ENCODE data around the gene RERE.
"Not testable (repeated sequence)": the region's sequence is repeated elsewhere in the genome, so short reads cannot be mapped to it uniquely, and the experiment has no call there.

Gene RERE

DNA sequence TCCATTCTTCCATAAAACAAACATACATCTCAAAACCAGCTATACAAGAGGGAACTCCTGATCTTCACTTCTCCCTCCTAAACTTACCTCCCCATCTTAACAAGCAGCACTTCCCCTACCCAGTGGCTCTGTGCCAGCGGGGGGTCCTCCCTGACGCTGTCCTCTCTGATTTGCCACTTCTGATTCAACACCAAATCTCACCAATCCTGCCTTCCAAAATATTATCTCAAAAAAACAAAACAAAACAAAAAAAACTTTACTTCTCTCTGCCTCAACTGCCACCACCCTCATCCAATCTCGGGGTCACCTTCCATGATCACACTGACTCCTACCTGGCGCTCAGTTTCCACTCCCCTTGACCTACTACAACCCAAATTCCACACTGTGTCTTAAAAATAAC, 426.7 kb downstream of the RERE start:
- no peak overlapping the region for H3K9ac ChIP-seq (ENCODE audit: low read length)
- peaks cover 50% of the 10 kb centered on the region for H3K4me1 ChIP-seq (ENCODE audit: insufficient read depth, low read length)
- H3K27me3 ChIP-seq (ENCODE audit: control insufficient read depth in 1 of 2, insufficient read depth in 2 of 2, low read length in 2 of 2) = no peaks in the 10 kb centered on the region
- no peaks in the 10 kb centered on the region for H3K9me3 ChIP-seq (ENCODE audit: low read length)
- peaks cover 13% of the 10 kb centered on the region for H3K36me3 ChIP-seq (ENCODE audit: insufficient read depth, low read length)
- H3K27ac ChIP-seq (ENCODE audit: low read depth, low read length) = no peak overlapping the region
- no peak overlapping the region for H3K4me3 ChIP-seq (ENCODE audit: low read depth in 1 of 2, low read length in 2 of 2)

DNA sequence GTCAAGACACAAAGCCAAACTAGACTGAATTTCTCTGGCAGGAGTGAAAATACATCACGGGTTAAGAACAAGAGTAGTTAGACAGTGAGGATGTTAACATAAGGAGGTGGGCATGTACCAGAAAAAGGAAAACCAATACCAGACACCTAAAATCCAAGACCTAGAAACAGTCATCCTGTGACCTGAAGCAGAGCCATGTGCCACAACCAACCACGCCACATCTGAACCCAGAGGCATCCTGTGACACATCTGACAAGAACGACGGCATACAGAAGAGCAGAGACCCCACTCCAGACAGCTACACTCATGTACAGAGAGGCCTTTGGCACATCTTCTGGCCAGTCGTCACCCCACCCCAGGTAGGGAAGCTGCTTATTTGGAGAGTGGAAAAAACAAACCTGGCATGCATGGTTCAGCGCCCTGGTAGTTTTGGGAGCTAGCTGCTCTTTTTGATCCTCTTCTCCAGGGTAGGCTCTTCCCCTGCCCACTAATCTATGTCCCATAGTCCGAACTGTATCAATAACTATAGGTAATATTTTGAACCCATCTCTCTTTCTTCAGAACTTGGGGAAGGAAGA, 427.4 kb downstream of the RERE start:
- no peaks in the 10 kb centered on the region for H3K27me3 ChIP-seq (ENCODE audit: control insufficient read depth in 1 of 2, insufficient read depth in 2 of 2, low read length in 2 of 2)
- H3K27ac ChIP-seq (ENCODE audit: low read depth, low read length) = no peak overlapping the region
- H3K36me3 ChIP-seq (ENCODE audit: insufficient read depth, low read length) = peaks cover 13% of the 10 kb centered on the region
- H3K4me3 ChIP-seq (ENCODE audit: low read depth in 1 of 2, low read length in 2 of 2) = no peak overlapping the region
- no peaks in the 10 kb centered on the region for H3K9me3 ChIP-seq (ENCODE audit: low read length)
- peaks cover 52% of the 10 kb centered on the region for H3K4me1 ChIP-seq (ENCODE audit: insufficient read depth, low read length)
- H3K9ac ChIP-seq (ENCODE audit: low read length) = no peak overlapping the region

DNA sequence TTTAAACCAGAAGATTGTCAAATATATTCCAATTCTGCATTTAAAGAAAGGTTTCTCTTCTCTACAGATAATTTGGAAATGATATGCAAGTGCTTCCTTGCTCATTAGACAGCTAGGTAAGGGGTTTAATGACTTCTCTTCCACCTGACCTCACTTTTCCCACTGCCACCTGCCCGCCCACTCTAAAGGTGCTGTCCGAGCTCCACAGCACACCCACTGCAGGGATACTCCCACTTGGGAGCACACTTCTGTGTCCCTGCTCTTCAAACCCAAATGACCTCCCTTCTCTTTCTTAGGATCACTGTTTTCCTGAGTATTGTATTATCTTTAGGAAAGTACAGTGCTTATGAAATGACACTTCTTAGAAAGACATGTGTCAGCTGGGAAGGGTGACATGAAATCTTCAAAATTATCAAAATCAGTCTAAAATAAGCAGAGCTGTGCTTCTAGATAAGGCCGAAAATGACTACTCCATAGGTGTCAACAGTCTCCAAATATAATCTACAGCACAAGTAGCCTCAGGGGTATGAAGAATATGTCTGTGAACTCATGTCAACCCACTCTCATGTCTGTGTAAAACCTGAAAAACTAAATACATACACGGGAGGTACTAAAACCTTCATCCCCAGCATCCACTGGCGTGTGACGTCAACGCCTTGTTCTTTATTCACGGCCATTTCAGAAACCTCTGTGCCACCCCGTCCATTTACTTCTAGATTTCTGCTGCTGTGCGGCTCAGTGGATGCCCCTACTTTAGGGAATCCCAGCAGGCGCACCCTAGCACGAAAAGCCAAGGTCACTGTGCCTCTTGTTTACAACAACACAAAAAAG, 428.5 kb downstream of the RERE start:
- H3K27ac ChIP-seq (ENCODE audit: low read depth, low read length) = no peak overlapping the region
- H3K4me3 ChIP-seq (ENCODE audit: low read depth in 1 of 2, low read length in 2 of 2) = no peak overlapping the region
- no peaks in the 10 kb centered on the region for H3K9me3 ChIP-seq (ENCODE audit: low read length)
- H3K27me3 ChIP-seq (ENCODE audit: control insufficient read depth in 1 of 2, insufficient read depth in 2 of 2, low read length in 2 of 2) = no peaks in the 10 kb centered on the region
- H3K4me1 ChIP-seq (ENCODE audit: insufficient read depth, low read length) = peaks cover 57% of the 10 kb centered on the region
- no peak overlapping the region for H3K9ac ChIP-seq (ENCODE audit: low read length)
- peaks cover 13% of the 10 kb centered on the region for H3K36me3 ChIP-seq (ENCODE audit: insufficient read depth, low read length)

DNA sequence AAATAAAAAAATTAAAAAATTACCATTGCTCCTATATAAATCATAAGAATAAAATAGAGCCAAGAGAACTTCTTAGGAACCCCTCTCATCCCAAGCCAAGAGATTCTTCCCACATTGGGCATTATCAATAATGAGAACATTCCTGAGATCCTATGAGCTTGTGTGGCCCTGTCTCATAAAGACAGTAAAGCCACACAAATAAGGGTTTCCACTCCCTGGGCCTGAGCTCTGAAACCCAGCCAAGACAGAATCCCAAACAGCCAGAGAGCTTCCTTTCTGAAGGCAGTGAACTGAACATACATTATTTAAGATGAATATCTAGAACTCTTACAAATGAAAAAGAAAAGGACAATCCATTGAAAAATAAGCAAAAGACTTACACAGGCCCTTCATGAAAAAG, 431.2 kb downstream of the RERE start:
- no peak overlapping the region for H3K27ac ChIP-seq (ENCODE audit: low read depth, low read length)
- H3K4me3 ChIP-seq (ENCODE audit: low read depth in 1 of 2, low read length in 2 of 2) = no peak overlapping the region
- H3K9me3 ChIP-seq (ENCODE audit: low read length) = no peaks in the 10 kb centered on the region
- peaks cover 65% of the 10 kb centered on the region for H3K4me1 ChIP-seq (ENCODE audit: insufficient read depth, low read length)
- no peak overlapping the region for H3K9ac ChIP-seq (ENCODE audit: low read length)
- peaks cover 13% of the 10 kb centered on the region for H3K36me3 ChIP-seq (ENCODE audit: insufficient read depth, low read length)
- H3K27me3 ChIP-seq (ENCODE audit: control insufficient read depth in 1 of 2, insufficient read depth in 2 of 2, low read length in 2 of 2) = no peaks in the 10 kb centered on the region

DNA sequence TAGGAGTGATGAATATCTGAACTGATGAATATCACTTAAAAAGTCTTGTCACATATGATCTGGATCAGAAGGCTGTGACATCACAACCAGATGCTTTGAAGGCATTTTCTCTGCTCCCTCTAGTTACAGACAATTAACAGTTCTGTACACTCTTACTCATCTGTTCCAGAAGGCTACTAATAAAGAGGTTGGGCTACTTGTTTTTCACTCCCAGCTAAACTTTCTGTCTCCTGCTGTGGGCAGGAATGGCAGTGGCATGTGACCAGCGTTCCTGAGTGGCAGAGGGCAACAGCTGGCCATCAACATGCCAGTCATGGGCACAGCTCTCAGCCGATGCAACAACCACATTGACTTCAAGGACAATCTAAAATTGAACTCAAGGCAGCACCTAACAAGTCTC, 432.9 kb downstream of the RERE start:
- Histone ChIP-seq H3K9ac (ENCODE audit: low read length) (no peak overlapping the region), H3K27ac (ENCODE audit: low read depth, low read length) (no peak overlapping the region)

GRCh38 chr1:8384088-8384487, 433.4 kb downstream of the RERE start:
- H3K4me1 ChIP-seq (ENCODE audit: insufficient read depth, low read length) = peaks cover 75% of the 10 kb centered on the region
- H3K9me3 ChIP-seq (ENCODE audit: low read length) = no peaks in the 10 kb centered on the region
- peaks cover 6% of the 10 kb centered on the region for H3K36me3 ChIP-seq (ENCODE audit: insufficient read depth, low read length)
- no peak overlapping the region for H3K4me3 ChIP-seq (ENCODE audit: low read depth in 1 of 2, low read length in 2 of 2)
- no peak overlapping the region for H3K27ac ChIP-seq (ENCODE audit: low read depth, low read length)
- no peaks in the 10 kb centered on the region for H3K27me3 ChIP-seq (ENCODE audit: control insufficient read depth in 1 of 2, insufficient read depth in 2 of 2, low read length in 2 of 2)
- H3K9ac ChIP-seq (ENCODE audit: low read length) = no peak overlapping the region

More for the DNA sequence above, 432.9 kb downstream of the RERE start:
- Histone ChIP-seq H3K4me3 (ENCODE audit: low read depth in 1 of 2, low read length in 2 of 2) (no peak overlapping the region), H3K4me1 (ENCODE audit: insufficient read depth, low read length) (peaks cover 73% of the 10 kb centered on the region), H3K27me3 (ENCODE audit: control insufficient read depth in 1 of 2, insufficient read depth in 2 of 2, low read length in 2 of 2) (no peaks in the 10 kb centered on the region), H3K36me3 (ENCODE audit: insufficient read depth, low read length) (peaks cover 11% of the 10 kb centered on the region), H3K9me3 (ENCODE audit: low read length) (no peaks in the 10 kb centered on the region)

- H3K9ac ChIP-seq (ENCODE audit: low read length) = no peak overlapping the region
- H3K27me3 ChIP-seq (ENCODE audit: control insufficient read depth in 1 of 2, insufficient read depth in 2 of 2, low read length in 2 of 2) = no peaks in the 10 kb centered on the region
- no peak overlapping the region for H3K27ac ChIP-seq (ENCODE audit: low read depth, low read length)
- H3K36me3 ChIP-seq (ENCODE audit: insufficient read depth, low read length) = no peaks in the 10 kb centered on the region
- H3K4me1 ChIP-seq (ENCODE audit: insufficient read depth, low read length) = peaks cover 88% of the 10 kb centered on the region
- no peaks in the 10 kb centered on the region for H3K9me3 ChIP-seq (ENCODE audit: low read length)
- H3K4me3 ChIP-seq (ENCODE audit: low read depth in 1 of 2, low read length in 2 of 2) = peak overlapping the region in 1 of 2 donors; percentile 12
Measured at GRCh38 chr1:8382608-8383505, 434.6 kb downstream of the RERE start.

- peaks cover 89% of the 10 kb centered on the region for H3K4me1 ChIP-seq (ENCODE audit: insufficient read depth, low read length)
- H3K4me3 ChIP-seq (ENCODE audit: low read depth in 1 of 2, low read length in 2 of 2) = peak overlapping the region in 1 of 2 donors; percentile 12
- no peaks in the 10 kb centered on the region for H3K9me3 ChIP-seq (ENCODE audit: low read length)
- no peaks in the 10 kb centered on the region for H3K27me3 ChIP-seq (ENCODE audit: control insufficient read depth in 1 of 2, insufficient read depth in 2 of 2, low read length in 2 of 2)
- H3K36me3 ChIP-seq (ENCODE audit: insufficient read depth, low read length) = no peaks in the 10 kb centered on the region
- H3K9ac ChIP-seq (ENCODE audit: low read length) = no peak overlapping the region
- peak overlapping the region; percentile 65 for H3K27ac ChIP-seq (ENCODE audit: low read depth, low read length)
Measured at GRCh38 chr1:8382051-8382505, 435.4 kb downstream of the RERE start.

DNA sequence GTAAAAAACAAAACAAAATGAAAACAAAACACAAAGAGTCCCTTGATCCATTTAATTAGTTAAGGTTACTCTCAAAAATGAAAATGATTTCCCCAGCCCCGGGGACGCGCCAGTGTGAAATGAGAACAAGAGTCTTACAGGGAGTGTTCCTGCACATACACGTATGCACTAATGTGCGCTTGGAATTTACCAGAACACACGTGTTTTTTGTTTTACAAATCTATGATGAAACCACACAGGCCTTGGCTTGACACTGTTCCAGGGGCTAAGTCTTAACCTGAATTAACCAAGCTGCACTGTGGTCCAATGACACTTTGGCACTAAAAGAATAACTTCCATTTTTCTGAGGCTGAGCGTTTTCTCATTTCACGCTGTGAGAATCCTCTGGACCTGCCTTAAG, 435.8 kb downstream of the RERE start:
- no peak overlapping the region for H3K9ac ChIP-seq (ENCODE audit: low read length)

DNA sequence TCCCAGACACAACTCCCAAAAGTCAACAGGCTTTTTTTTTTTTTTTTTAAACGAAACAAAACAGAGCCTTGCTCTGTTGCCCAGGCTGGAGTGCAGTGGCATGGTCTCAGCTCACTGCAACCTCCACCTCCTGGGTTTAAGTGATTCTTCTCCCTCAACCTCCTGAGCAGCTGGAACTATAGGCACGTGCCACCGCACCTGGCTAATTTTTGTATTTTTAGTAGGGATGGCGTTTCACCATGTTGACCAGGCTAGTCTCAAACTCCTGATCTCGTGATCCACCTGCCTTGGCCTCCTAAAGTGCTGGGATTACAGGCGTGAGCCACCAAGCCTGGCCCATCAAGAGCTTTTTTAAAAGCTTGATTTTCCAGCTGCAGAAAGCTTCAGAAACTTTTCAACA, 437.1 kb downstream of the RERE start:
- not testable (repeated sequence) for H3K27me3 ChIP-seq (ENCODE audit: control insufficient read depth in 1 of 2, insufficient read depth in 2 of 2, low read length in 2 of 2); H3K4me3 ChIP-seq (ENCODE audit: low read depth in 1 of 2, low read length in 2 of 2); H3K36me3 ChIP-seq (ENCODE audit: insufficient read depth, low read length); H3K9ac ChIP-seq (ENCODE audit: low read length); H3K9me3 ChIP-seq (ENCODE audit: low read length)
- H3K27ac ChIP-seq (ENCODE audit: low read depth, low read length) = peak overlapping the region; percentile 68
- H3K4me1 ChIP-seq (ENCODE audit: insufficient read depth, low read length) = peaks cover 86% of the 10 kb centered on the region

More for the DNA sequence above, 435.8 kb downstream of the RERE start:
- peak overlapping the region; percentile 65 for H3K27ac ChIP-seq (ENCODE audit: low read depth, low read length)
- H3K4me1 ChIP-seq (ENCODE audit: insufficient read depth, low read length) = peaks cover 87% of the 10 kb centered on the region
- peak overlapping the region in 1 of 2 donors; percentile 12 for H3K4me3 ChIP-seq (ENCODE audit: low read depth in 1 of 2, low read length in 2 of 2)
- no peaks in the 10 kb centered on the region for H3K36me3 ChIP-seq (ENCODE audit: insufficient read depth, low read length)
- no peaks in the 10 kb centered on the region for H3K27me3 ChIP-seq (ENCODE audit: control insufficient read depth in 1 of 2, insufficient read depth in 2 of 2, low read length in 2 of 2)
- H3K9me3 ChIP-seq (ENCODE audit: low read length) = no peaks in the 10 kb centered on the region

DNA sequence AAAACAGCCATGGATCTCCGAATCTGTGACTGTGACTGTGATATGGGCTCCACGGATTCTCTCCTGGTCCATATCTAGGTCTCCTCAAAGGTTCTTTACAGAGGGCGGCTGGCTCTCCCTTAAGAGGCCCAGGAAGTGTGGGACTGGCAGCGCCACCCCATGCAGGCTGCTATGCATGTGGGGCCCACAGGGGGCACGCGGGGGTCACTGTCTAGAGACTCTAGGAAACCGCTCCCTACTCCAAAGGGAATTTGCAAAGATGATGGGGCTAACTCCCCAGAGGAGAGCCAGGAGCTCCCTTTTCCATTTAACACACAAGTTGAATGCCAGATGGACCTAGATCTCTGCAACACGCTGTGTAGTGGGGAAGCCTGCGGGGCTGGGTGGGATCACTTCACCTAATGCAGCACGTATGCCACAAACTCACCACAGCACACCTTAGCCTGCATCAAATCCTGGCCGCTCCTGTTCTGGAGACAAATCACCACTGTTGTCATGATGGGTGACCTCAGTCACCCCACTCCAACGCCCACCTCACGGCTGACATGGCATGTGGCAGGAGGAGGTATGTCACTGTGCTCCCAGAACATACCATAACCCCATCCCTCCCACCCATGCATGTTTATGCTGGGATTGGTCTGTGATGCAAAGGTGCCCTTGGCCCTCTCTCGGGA, 437.8 kb downstream of the RERE start:
- Histone ChIP-seq H3K27ac (ENCODE audit: low read depth, low read length) (peak overlapping the region; percentile 68), H3K4me3 (ENCODE audit: low read depth in 1 of 2, low read length in 2 of 2) (no peak overlapping the region), H3K9ac (ENCODE audit: low read length) (no peak overlapping the region), H3K4me1 (ENCODE audit: insufficient read depth, low read length) (peaks cover 86% of the 10 kb centered on the region), H3K36me3 (ENCODE audit: insufficient read depth, low read length) (no peaks in the 10 kb centered on the region), H3K9me3 (ENCODE audit: low read length) (no peaks in the 10 kb centered on the region), H3K27me3 (ENCODE audit: control insufficient read depth in 1 of 2, insufficient read depth in 2 of 2, low read length in 2 of 2) (no peaks in the 10 kb centered on the region)

Data from muscle layer of colon (tissue), 2 donors.